Esophagus muscularis mucosa (tissue), 4 donors: Measurements from ENCODE around the gene SCN8A. TPM values are rescaled to one million over a fixed set of nuclear protein-coding genes. Genes with fewer than 3 reads are reported as not detected.

Experiments used
- DNase-seq: peaks from one replicate; pipeline ENCODE4 v3.0.0-alpha.2; 2017; ENCODE audit errors: extremely low spot score
- H3K27ac ChIP-seq, 4 donors: fragments of 200-600 bp; sonication (generic); replicated peaks in 1 of 4; 1 replicate in 3 of 4; 2 replicates in 1 of 4; pipeline ENCODE4 v1.5.1; 2016 to 2019; ENCODE audit warnings: mild to moderate bottlenecking in 1 of 4
- H3K27me3 ChIP-seq, 4 donors: fragments of 200-600 bp; sonication (generic); one replicate each; pipeline versions ENCODE4 v1.5.1 to v1.6.0; 2016 to 2019
- H3K36me3 ChIP-seq, 4 donors: fragments of 200-600 bp; sonication (generic); one replicate each; pipeline ENCODE4 v1.5.1; 2016 to 2019
- H3K4me1 ChIP-seq, 4 donors: fragments of 200-600 bp; sonication (generic); one replicate each; pipeline ENCODE4 v1.5.1; 2016 to 2019
- H3K4me3 ChIP-seq, 4 donors: fragments of 200-600 bp; sonication (generic); 1 replicate in 2 of 4; 2 replicates in 2 of 4; pipeline ENCODE4 v1.5.1; 2016 to 2019; ENCODE audit warnings: mild to moderate bottlenecking in 4 of 4, moderate library complexity in 1 of 4
- H3K9me3 ChIP-seq, 4 donors: fragments of 200-600 bp; sonication (generic); 1 replicate in 3 of 4; 2 replicates in 1 of 4; pipeline ENCODE4 v1.5.1; 2016 to 2019
- EP300 ChIP-seq: sonication (generic); formaldehyde crosslinking; IDR thresholded peaks from one replicate; pipeline ENCODE4 v1.6.1; 2017; ENCODE audit warnings: antibody characterized with exemption
- POLR2A ChIP-seq: fragments of 450-650 bp; IDR thresholded peaks from one replicate; pipeline ENCODE4 v1.6.1; 2017; ENCODE audit warnings: antibody characterized with exemption, moderate library complexity, mild to moderate bottlenecking, low read depth
- POLR2AphosphoS5 ChIP-seq, 2 donors: sonication (generic); formaldehyde crosslinking; IDR thresholded peaks; one replicate each; pipeline ENCODE4 v1.6.1; 2017; ENCODE audit warnings: antibody characterized with exemption in 2 of 2
- WGBS: methylation state at CpG from one replicate; pipeline ENCODE4 v1.1.5; 2018; 5-methylcytosine and 5-hydroxymethylcytosine counted together
- intact Hi-C: fragments of 100-400 bp; cut with DNase I; formaldehyde crosslinking; loops from one replicate; pipeline ENCODE4 v1.15.1; 2023
- total RNA-seq, 4 donors: library from RNA; depleted of rRNA; stranded (reverse); fragments of >200 nt; gene quantifications; one replicate each; pipeline versions ENCODE4 v1.1.0 to v1.2.1, GENCODE V29; 2016
- TF ChIP-seq, protein P1 (sequence below), 3 experiments: fragments of 200-600 bp in 2 of 3; fragments of 450-650 bp in 1 of 3; sonication (generic) in 2 of 3; IDR thresholded peaks; one replicate each; pipeline ENCODE4 v1.5.1; 2017 to 2019; ENCODE audit warnings: antibody characterized with exemption in 3 of 3, mild to moderate bottlenecking in 2 of 3, moderate library complexity in 1 of 3

SCN8A gene
- total RNA-seq, 4 donors from 2014 or later: 0.26 to 0.42 (median 0.31) TPM

DNA sequence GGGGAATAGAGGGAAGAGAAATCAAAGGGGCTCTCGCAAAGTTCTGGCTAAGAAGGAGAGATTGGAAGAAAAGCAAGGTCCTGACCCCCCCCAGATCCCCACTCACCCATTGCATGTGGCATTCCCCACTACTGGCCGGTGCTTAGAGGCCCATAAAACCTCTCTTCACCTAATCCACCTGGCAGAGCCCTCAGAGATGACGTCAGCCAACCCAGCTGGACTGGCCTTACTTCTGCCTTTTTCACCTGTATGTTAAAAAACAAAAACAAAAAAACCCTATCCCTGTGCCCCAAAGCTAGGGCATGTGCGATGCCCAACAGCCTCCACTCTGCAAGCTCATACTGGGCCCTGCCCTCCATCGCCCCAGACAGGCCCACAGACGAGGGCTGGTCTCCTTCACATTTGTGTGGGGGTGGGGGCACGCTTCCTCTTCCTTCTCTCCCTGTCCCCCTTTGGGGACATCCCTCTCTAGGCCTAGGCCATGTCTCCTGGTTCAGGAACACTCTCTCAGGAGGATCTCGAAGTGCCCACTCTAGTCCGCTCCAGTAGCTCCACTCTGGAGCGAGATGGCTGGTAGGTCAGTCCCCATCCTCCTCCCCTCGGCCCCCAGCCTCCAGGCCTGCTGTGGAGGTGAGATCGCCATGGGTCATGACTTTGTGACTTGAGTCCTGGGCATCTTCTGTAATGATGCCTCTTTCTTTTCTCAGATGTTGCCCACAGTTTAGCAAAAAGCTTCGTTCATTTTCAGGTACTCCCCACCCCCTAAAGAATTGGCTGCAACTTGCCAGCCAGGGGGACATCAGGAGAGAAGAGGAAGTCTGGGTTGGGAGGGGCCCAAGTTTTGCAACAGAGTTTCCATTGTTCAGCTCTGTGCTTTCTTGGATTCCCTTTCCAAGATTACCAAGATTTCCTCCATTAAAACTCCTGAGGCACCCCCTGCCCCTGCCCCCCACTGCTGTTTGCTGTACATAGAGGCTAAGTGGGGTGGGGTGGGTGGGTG lies 220.5 kb downstream of the SCN8A start:
- Histone ChIP-seq H3K27ac (no peak overlapping the region), H3K27me3 (peaks cover 0 to 33% (median 4%) of the 10 kb centered on the region in 4 donors), H3K9me3 (no peaks in the 10 kb centered on the region), H3K36me3 (no peaks in the 10 kb centered on the region), H3K4me1 (peaks cover 8 to 18% (median 15%) of the 10 kb centered on the region in 4 donors), H3K4me3 (no peak overlapping the region)
- DNase-seq: no peak
- intact Hi-C loops: no loop called here
- TF ChIP-seq EP300 (no peak), POLR2AphosphoS5 (IDR thresholded peaks at IDR 0.05) (no peak), POLR2A (no peak)
- TF ChIP-seq, protein P1, sequence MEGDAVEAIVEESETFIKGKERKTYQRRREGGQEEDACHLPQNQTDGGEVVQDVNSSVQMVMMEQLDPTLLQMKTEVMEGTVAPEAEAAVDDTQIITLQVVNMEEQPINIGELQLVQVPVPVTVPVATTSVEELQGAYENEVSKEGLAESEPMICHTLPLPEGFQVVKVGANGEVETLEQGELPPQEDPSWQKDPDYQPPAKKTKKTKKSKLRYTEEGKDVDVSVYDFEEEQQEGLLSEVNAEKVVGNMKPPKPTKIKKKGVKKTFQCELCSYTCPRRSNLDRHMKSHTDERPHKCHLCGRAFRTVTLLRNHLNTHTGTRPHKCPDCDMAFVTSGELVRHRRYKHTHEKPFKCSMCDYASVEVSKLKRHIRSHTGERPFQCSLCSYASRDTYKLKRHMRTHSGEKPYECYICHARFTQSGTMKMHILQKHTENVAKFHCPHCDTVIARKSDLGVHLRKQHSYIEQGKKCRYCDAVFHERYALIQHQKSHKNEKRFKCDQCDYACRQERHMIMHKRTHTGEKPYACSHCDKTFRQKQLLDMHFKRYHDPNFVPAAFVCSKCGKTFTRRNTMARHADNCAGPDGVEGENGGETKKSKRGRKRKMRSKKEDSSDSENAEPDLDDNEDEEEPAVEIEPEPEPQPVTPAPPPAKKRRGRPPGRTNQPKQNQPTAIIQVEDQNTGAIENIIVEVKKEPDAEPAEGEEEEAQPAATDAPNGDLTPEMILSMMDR (IDR thresholded peaks at IDR 0.05): no peak
- WGBS: 78% methylated on average over 13 of the region's 13 CpGs

DNA sequence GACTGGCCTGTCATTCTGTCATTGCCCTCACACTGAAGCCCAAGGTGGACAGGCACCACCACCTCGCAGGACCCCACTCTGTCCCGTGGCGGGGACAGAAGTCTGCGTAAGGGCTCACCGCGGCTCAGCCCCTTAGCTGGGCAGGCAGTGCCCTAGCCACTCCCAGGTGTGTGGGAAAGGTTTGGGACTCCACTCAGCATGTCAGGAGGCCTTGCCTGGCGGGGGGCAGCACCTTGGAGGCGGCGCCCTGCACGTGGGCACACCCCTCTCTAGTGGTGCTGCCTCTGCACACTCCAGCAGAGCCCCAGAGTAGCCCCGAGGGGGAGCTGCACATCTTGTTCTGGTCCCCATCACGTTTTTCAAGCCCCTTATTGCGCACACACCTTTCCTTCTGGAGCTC lies 221.8 kb downstream of the SCN8A start:
- intact Hi-C loops: no loop called here
- 84% methylated on average over 11 of the region's 13 CpGs for WGBS

DNA sequence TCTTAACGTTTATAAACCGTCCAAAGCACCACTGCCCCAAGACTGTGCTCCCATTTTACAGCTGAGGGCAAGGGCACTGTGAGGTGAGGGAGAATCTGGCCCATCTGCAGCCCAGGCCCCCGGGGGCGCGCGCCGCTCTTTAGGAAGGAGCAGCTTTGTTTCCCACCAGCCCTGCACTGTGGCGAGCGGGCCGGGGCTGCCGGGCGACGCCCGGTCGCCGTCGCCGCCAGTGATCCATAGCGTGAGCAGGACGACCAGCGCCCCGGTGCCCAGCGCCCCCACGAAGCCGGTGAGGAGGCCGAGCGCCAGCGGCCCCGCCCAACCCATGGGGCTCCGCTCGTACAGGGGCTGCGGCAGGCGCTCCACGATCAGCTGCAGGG lies 222.9 kb downstream of the SCN8A start:
- intact Hi-C loops: no loop called here
- peak overlapping the region in 2 of 4 donors; percentile 71 to 81 for H3K27ac ChIP-seq
- no peaks in the 10 kb centered on the region for H3K36me3 ChIP-seq
- TF ChIP-seq, protein P1 (IDR thresholded peaks at IDR 0.05): no peak
- no peak for TF ChIP-seq EP300
- TF ChIP-seq POLR2AphosphoS5 (IDR thresholded peaks at IDR 0.05): no peak
- TF ChIP-seq POLR2A: no peak
- peak overlapping the region; percentile 59 to 66 (median 62) for H3K4me3 ChIP-seq
- H3K4me1 ChIP-seq: peaks cover 8 to 18% (median 15%) of the 10 kb centered on the region in 4 donors
- no peaks in the 10 kb centered on the region for H3K9me3 ChIP-seq
- H3K27me3 ChIP-seq: peaks cover 0 to 48% (median 4%) of the 10 kb centered on the region in 4 donors
- no peak for DNase-seq
- 29% methylated on average over 15 of the region's 34 CpGs for WGBS

More for the DNA sequence above, 221.8 kb downstream of the SCN8A start:
- Histone ChIP-seq H3K36me3 (no peaks in the 10 kb centered on the region), H3K27ac (no peak overlapping the region), H3K27me3 (peaks cover 0 to 44% (median 4%) of the 10 kb centered on the region in 4 donors), H3K9me3 (no peaks in the 10 kb centered on the region), H3K4me3 (no peak overlapping the region), H3K4me1 (peaks cover 8 to 18% (median 15%) of the 10 kb centered on the region in 4 donors)
- TF ChIP-seq EP300 (no peak), POLR2AphosphoS5 (IDR thresholded peaks at IDR 0.05) (no peak), POLR2A (no peak)
- TF ChIP-seq, protein P1 (IDR thresholded peaks at IDR 0.05): no peak
- DNase-seq: no peak

DNA sequence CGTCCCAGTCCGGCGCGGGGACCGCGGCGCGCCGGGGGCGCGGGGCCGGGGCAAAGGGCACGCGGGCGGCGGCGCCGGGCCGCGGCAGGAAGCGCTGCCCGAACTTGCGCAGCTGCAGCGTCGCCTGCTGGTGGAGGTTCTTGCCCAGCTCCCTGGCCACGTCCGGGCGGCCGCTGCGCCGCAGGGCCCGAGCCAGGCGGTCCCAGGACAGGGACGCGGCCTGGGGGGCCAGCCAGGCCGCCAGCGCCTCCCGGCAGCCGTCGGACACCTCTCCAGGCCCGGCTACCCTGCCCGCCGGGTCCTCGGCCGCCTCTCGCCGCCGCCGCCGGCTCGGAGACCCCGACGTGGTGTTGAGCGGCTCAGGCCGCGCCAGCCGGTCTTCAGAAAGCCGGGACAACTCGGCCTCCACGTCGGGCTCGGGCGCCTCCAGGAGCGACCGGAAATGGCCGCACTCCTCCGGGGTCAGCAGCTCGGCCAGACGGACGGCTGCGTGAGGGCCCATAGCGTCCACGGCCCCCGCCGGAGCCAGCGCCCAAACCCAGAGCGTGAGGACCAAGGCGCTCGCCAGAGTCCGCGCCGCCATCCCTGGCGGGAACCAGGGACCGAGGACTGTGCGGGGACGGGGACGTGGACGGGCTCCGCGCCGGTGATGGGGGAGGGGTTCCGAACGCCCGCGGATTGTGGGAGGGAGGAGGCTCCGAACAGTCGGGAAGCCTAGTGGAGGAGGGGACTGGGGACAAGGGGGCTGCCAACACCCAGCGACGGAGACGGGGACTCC lies 223.5 kb downstream of the SCN8A start:
- intact Hi-C loops: no loop called here

More for the DNA sequence above, 223.5 kb downstream of the SCN8A start:
- Histone ChIP-seq H3K27me3 (peaks cover 0 to 54% (median 4%) of the 10 kb centered on the region in 4 donors), H3K4me3 (peak overlapping the region; percentile 59 to 66 (median 62)), H3K27ac (peak overlapping the region; percentile 68 to 81 (median 73)), H3K9me3 (no peaks in the 10 kb centered on the region), H3K4me1 (peaks cover 8 to 18% (median 15%) of the 10 kb centered on the region in 4 donors), H3K36me3 (no peaks in the 10 kb centered on the region)
- TF ChIP-seq POLR2AphosphoS5 (IDR thresholded peaks at IDR 0.05) (no peak), EP300 (no peak)
- TF ChIP-seq, protein P1 (IDR thresholded peaks at IDR 0.05): peak; percentile 44 to 62 (median 55)
- DNase-seq: no peak
- WGBS: 8% methylated on average over 18 of the region's 100 CpGs
